Neutrophil (primary cell): ENCODE data around the gene RPL29.

Experiments
- H3K27ac ChIP-seq: fragments of 200-600 bp; sonication (generic); 2 replicates; pipeline ENCODE4 v1.5.1; 2016; ENCODE audit warnings: mild to moderate bottlenecking, moderate library complexity
- H3K27me3 ChIP-seq: fragments of 200-600 bp; sonication (generic); 2 replicates; pipeline ENCODE4 v1.6.0; 2016; ENCODE audit warnings: mild to moderate bottlenecking
- H3K36me3 ChIP-seq: fragments of 200-600 bp; sonication (generic); 2 replicates; pipeline ENCODE4 v1.5.1; 2017
- H3K4me1 ChIP-seq, 2 experiments: fragments of 200-600 bp in 1 of 2; sonication (generic) in 1 of 2; 1 replicate in 1 of 2; 2 replicates in 1 of 2; pipeline versions ENCODE4 v1.5.1 to v1.6.1; 2013 to 2016; ENCODE audit warnings: low read depth in 1 of 2, low read length in 1 of 2, mild to moderate bottlenecking in 1 of 2, moderate library complexity in 1 of 2; ENCODE audit not compliant: control insufficient read depth in 1 of 2, insufficient read depth in 1 of 2
- H3K4me3 ChIP-seq, 2 experiments: fragments of 200-600 bp in 1 of 2; sonication (generic) in 1 of 2; 1 replicate in 1 of 2; 2 replicates in 1 of 2; pipeline ENCODE4 v1.5.1; 2013 to 2016; ENCODE audit warnings: low read depth in 1 of 2, low read length in 1 of 2, mild to moderate bottlenecking in 1 of 2, moderate library complexity in 1 of 2
- H3K9me3 ChIP-seq: fragments of 200-600 bp; sonication (generic); 2 replicates; pipeline ENCODE4 v1.5.1; 2016
- CTCF ChIP-seq: fragments of 200-600 bp; sonication (generic); IDR thresholded peaks from 2 replicates; pipeline ENCODE4 v1.5.1; 2016; ENCODE audit warnings: antibody characterized with exemption

Gene RPL29

DNA sequence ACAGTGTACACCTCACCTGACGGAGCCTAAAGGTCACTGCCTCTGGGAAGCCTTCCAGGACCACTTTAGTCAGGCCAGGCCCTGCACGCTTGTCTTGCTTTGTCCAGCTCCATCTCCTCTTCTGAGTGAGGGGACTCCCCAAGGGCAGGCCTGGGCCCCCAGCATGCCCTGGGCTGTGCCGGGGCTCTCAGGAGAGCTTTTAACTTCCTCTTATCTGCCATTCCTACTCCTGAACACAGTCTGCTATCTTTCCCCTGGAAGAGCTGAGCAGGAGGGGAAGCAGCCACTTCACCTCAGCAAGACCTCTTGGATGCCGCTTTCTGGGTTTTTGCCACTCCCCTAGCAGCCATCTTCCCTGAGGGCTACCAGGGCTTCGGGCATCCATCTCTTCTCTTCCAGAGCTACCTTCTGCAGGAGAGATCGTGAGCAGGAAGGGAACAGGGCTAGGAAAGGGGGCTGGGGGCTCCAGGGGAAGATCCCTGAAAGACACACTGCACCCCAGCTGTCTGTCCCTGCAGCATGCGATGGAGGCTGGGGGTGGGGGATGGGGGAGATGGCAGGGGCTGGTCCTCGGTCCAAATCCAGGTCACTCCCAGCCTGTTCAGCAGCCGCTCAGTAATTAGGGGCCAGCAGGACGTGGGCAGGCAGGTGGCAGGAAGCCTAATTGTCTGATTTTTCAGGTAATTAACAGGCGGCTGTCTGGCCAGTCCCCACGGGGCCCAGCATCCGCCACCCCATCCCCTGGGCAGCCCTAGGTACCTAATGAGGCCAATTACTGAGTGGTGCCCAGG, 19.9 kb upstream of the RPL29 start:
- Histone ChIP-seq H3K4me1 (no peaks in the 10 kb centered on the region), H3K36me3 (no peaks in the 10 kb centered on the region), H3K4me3 (no peak overlapping the region), H3K27me3 (no peaks in the 10 kb centered on the region), H3K27ac (no peak overlapping the region), H3K9me3 (no peaks in the 10 kb centered on the region)
- TF ChIP-seq CTCF: no peak

GRCh38 chr3:52014613-52015012, 18.9 kb upstream of the RPL29 start:
- Histone ChIP-seq H3K27ac (no peak overlapping the region), H3K4me1 (no peaks in the 10 kb centered on the region), H3K36me3 (no peaks in the 10 kb centered on the region), H3K27me3 (no peaks in the 10 kb centered on the region), H3K9me3 (no peaks in the 10 kb centered on the region), H3K4me3 (no peak overlapping the region)
- TF ChIP-seq CTCF: no peak

- no peaks in the 10 kb centered on the region for H3K36me3 ChIP-seq
- H3K9me3 ChIP-seq: no peaks in the 10 kb centered on the region
- H3K27me3 ChIP-seq: no peaks in the 10 kb centered on the region
- no peak overlapping the region for H3K27ac ChIP-seq
- H3K4me3 ChIP-seq: no peak overlapping the region
- no peak for TF ChIP-seq CTCF
- H3K4me1 ChIP-seq: no peaks in the 10 kb centered on the region
Measured at GRCh38 chr3:52013802-52014598, 18.3 kb upstream of the RPL29 start.

DNA sequence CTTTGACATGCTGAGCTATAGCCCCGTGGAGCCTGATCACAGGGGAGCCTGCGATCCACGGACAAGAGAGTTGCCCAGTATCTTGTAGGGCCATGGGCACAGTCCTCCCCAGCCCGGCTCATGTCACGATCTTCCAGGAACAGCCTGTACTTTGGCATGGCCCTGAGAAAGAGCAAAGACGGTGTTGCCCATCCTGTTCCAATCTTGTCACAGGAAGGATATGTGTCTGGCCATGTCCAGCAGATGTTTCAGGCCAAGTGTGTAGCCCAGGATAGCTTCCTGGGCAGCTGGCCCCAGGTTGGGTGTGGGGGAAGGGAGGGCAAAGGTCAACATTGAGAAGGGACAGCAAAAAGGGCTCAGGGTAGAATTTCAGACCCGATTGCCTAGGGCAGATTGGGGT, 17.0 kb upstream of the RPL29 start:
- TF ChIP-seq CTCF: no peak
- Histone ChIP-seq H3K36me3 (no peaks in the 10 kb centered on the region), H3K9me3 (no peaks in the 10 kb centered on the region), H3K27ac (no peak overlapping the region), H3K4me3 (no peak overlapping the region), H3K27me3 (no peaks in the 10 kb centered on the region), H3K4me1 (no peaks in the 10 kb centered on the region)

GRCh38 chr3:52010431-52010830, 14.7 kb upstream of the RPL29 start:
- Histone ChIP-seq H3K4me3 (no peak overlapping the region), H3K27ac (no peak overlapping the region), H3K4me1 (no peaks in the 10 kb centered on the region), H3K27me3 (no peaks in the 10 kb centered on the region), H3K9me3 (no peaks in the 10 kb centered on the region), H3K36me3 (no peaks in the 10 kb centered on the region)
- TF ChIP-seq CTCF: no peak
